ENCODE results near the gene TAS2R60. TPM values are rescaled to one million over a fixed set of nuclear protein-coding genes. Genes with fewer than 3 reads are reported as not detected.
A peak's percentile ranks its signal among the peaks of the same experiment; 100 is the strongest.

Gene TAS2R60
- polyA plus RNA-seq, 1 donor (not counting 4 experiments of a cell fraction or from before 2014, with no cell fraction given): 0.17 TPM

GRCh38 chr7:143431109-143431508, 12.1 kb upstream of the TAS2R60 start:
- Histone ChIP-seq H3K4me2 (ENCODE audit: control insufficient read depth, extremely low read depth, insufficient read depth, low read depth, low read length) (peak overlapping the region; percentile 71), H3K79me2 (ENCODE audit: control insufficient read depth, insufficient read depth, low read length) (no peaks in the 10 kb centered on the region), H2AFZ (ENCODE audit: control insufficient read depth, low read length) (no peak overlapping the region), H3K4me3 (ENCODE audit: control insufficient read depth in 2 of 3, extremely low read depth in 1 of 3, insufficient read depth in 2 of 3, low read depth in 1 of 3, low read length in 3 of 3) (peak overlapping the region in 1 of 3 experiments; percentile 37), H3K9ac (ENCODE audit: control insufficient read depth, extremely low read depth, insufficient read depth, low read length) (no peak overlapping the region), H4K20me1 (ENCODE audit: control insufficient read depth, extremely low read depth, insufficient read depth, low read length) (no peaks in the 10 kb centered on the region), H3K27me3 (ENCODE audit: control insufficient read depth, extremely low read depth, insufficient read depth, low read length) (no peaks in the 10 kb centered on the region), H3K36me3 (ENCODE audit: control insufficient read depth in 2 of 2, extremely low read depth in 1 of 2, insufficient read depth in 2 of 2, low read length in 2 of 2) (no peaks in the 10 kb centered on the region), H3K9me3 (ENCODE audit: control insufficient read depth, low read depth, low read length) (no peaks in the 10 kb centered on the region), H3K27ac (ENCODE audit: control insufficient read depth, insufficient read depth, low read length) (peak overlapping the region; percentile 94), H3K4me1 (ENCODE audit: control insufficient read depth, extremely low read depth, insufficient read depth, low read length) (peaks cover 36% of the 10 kb centered on the region), H3K9me1 (ENCODE audit: control insufficient read depth, extremely low read depth, insufficient read depth, low read length) (no peaks in the 10 kb centered on the region)
- TF ChIP-seq CTCF (optimal IDR thresholded peaks at IDR 0.05 in 1 of 3, IDR thresholded peaks at IDR 0.05 in 1 of 3, conservative IDR thresholded peaks at IDR 0.05 in 1 of 3; ENCODE audit: extremely low read depth in 1 of 3, insufficient read depth in 2 of 3, low read length in 3 of 3) (no peak), EZH2 (IDR thresholded peaks at IDR 0.05; ENCODE audit: low read length) (no peak)
- DNase-seq (ENCODE audit: low read depth, low spot score) (no peak), FAIRE-seq (no peak)
- dilution Hi-C loops (cut with MboI; ENCODE audit: extremely low pct_ligation_motif_present, low sequenced_read_pairs): no loop called here

DNA sequence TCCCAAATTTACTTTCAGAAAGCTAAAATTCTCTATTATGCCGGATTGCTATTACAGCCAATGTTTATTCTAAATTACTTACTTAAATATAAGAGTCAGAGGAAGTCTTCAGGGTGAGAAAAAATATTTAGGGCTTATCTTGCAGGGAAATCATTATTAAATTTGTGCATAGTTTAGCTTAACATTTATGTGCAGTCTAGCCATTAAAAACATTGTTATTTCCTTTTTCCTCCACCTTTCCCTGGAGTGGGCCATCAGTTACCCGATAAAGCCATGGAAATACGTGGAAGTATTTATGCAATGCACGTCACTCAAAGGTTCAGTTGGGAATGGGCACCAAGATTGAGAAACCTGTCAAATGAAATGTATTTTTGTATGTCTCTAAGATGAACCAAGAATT, 9.5 kb upstream of the TAS2R60 start:
- Histone ChIP-seq H3K4me2 (ENCODE audit: control insufficient read depth, extremely low read depth, insufficient read depth, low read depth, low read length) (no peak overlapping the region), H3K27me3 (ENCODE audit: control insufficient read depth, extremely low read depth, insufficient read depth, low read length) (no peaks in the 10 kb centered on the region), H2AFZ (ENCODE audit: control insufficient read depth, low read length) (no peak overlapping the region), H3K36me3 (ENCODE audit: control insufficient read depth in 2 of 2, extremely low read depth in 1 of 2, insufficient read depth in 2 of 2, low read length in 2 of 2) (no peaks in the 10 kb centered on the region), H3K9me3 (ENCODE audit: control insufficient read depth, low read depth, low read length) (no peaks in the 10 kb centered on the region), H3K4me1 (ENCODE audit: control insufficient read depth, extremely low read depth, insufficient read depth, low read length) (peaks cover 36% of the 10 kb centered on the region), H3K9ac (ENCODE audit: control insufficient read depth, extremely low read depth, insufficient read depth, low read length) (no peak overlapping the region), H3K4me3 (ENCODE audit: control insufficient read depth in 2 of 3, extremely low read depth in 1 of 3, insufficient read depth in 2 of 3, low read depth in 1 of 3, low read length in 3 of 3) (no peak overlapping the region), H3K79me2 (ENCODE audit: control insufficient read depth, insufficient read depth, low read length) (no peaks in the 10 kb centered on the region), H3K27ac (ENCODE audit: control insufficient read depth, insufficient read depth, low read length) (no peak overlapping the region), H4K20me1 (ENCODE audit: control insufficient read depth, extremely low read depth, insufficient read depth, low read length) (no peaks in the 10 kb centered on the region), H3K9me1 (ENCODE audit: control insufficient read depth, extremely low read depth, insufficient read depth, low read length) (no peaks in the 10 kb centered on the region)
- FAIRE-seq (no peak), DNase-seq (ENCODE audit: low read depth, low spot score) (no peak)
- dilution Hi-C loops (cut with MboI; ENCODE audit: extremely low pct_ligation_motif_present, low sequenced_read_pairs): no loop called here
- TF ChIP-seq EZH2 (IDR thresholded peaks at IDR 0.05; ENCODE audit: low read length) (no peak), CTCF (optimal IDR thresholded peaks at IDR 0.05 in 1 of 3, IDR thresholded peaks at IDR 0.05 in 1 of 3, conservative IDR thresholded peaks at IDR 0.05 in 1 of 3; ENCODE audit: extremely low read depth in 1 of 3, insufficient read depth in 2 of 3, low read length in 3 of 3) (no peak)

All from keratinocyte (primary cell).